H1 (cell line): ENCODE measurements around the gene CHST13.

Experiments used
- CBX5 ChIP-seq: fragments of 300-800, 300-1000 bp; sonication (generic); IDR thresholded peaks from 2 replicates; pipeline ENCODE4 v1.7.1; 2016; ENCODE audit warnings: antibody characterized with exemption, low read length, low read depth
- HDAC2 ChIP-seq, 2 experiments: fragments of 300-600 bp in 1 of 2; sonication (generic) in 1 of 2; IDR thresholded peaks; 2 replicates each; pipeline ENCODE4 v1.6.1; 2011 to 2012; ENCODE audit warnings: low read depth in 2 of 2, low read length in 2 of 2, mild to moderate bottlenecking in 2 of 2, moderate library complexity in 2 of 2, borderline replicate concordance in 1 of 2, inconsistent platforms in 1 of 2
- POU5F1 ChIP-seq: IDR thresholded peaks from 2 replicates; pipeline ENCODE4 v1.6.1; 2011; ENCODE audit warnings: low read depth, mild to moderate bottlenecking, low read length, moderate library complexity
- RFX5 ChIP-seq: IDR thresholded peaks from 2 replicates; pipeline ENCODE4 v1.6.1; 2011; ENCODE audit warnings: low read depth, low read length, improper control_type of control experiment, borderline replicate concordance
- TAF1 ChIP-seq: IDR thresholded peaks from 2 replicates; pipeline ENCODE4 v1.6.1; 2011; ENCODE audit warnings: mild to moderate bottlenecking, low read depth, low read length

DNA sequence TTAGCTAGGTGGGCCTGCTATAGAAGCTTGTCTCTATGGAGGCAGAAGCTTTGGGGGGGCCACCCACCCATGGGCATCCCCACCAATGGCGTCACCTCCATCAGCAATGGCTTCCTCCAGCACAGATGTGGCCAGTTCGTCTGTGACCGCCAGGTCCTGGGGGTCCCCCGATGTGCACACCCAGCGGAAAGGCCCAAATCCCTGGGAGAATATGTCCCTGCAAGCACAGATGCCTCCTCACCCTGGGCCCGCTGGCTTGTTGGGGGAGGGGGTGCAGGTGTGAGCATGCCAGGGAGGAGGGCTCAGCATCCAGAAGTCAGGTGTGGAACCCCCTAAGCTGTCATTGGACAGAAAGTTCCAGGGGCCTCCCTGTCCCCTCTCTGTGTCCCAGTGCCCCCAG is 26.0 kb upstream of the CHST13 start:
- TF ChIP-seq POU5F1 = no peak
- TF ChIP-seq TAF1 = no peak
- TF ChIP-seq CBX5 = no peak
- TF ChIP-seq RFX5 = no peak
- TF ChIP-seq HDAC2 (IDR thresholded peaks at IDR 0.05; ENCODE audit: borderline replicate concordance in 1 of 2, low read depth in 2 of 2, low read length in 2 of 2) = no peak
